ENCODE measurements around the gene ZSCAN20. TPM values are rescaled to one million over a fixed set of nuclear protein-coding genes. Genes with fewer than 3 reads are reported as not detected.

ZSCAN20 gene
- total and polyA plus RNA-seq, 7 donors: 0.75 to 4.9 (median 2.8) TPM

DNA sequence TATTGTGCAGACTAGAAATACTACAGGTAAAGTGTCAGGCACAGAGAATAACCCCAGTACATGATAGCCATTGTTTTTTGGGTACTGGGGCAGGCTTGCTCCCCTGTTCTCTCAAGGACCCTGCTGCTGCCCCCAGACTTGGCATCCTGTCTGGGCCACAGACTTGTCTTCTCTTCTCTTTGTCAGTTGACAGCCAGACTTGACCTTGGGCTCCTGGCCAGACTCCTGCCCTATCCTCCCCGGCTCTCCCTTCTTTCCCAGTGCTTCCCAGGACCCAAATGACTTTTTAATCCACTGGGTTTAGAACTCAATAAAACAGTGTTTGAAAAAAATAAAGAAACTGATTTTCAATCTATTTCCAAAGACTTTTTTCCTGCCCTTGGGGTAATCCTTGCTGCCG is 43.2 kb downstream of the ZSCAN20 start:
- WGBS, 3 donors: 51 to 58% (median 54%) methylated on average over 2 of the region's 2 CpGs
- DNase-seq: no peak
- no peaks in the 10 kb centered on the region for H3K4me1 ChIP-seq
- TF ChIP-seq, protein P1, sequence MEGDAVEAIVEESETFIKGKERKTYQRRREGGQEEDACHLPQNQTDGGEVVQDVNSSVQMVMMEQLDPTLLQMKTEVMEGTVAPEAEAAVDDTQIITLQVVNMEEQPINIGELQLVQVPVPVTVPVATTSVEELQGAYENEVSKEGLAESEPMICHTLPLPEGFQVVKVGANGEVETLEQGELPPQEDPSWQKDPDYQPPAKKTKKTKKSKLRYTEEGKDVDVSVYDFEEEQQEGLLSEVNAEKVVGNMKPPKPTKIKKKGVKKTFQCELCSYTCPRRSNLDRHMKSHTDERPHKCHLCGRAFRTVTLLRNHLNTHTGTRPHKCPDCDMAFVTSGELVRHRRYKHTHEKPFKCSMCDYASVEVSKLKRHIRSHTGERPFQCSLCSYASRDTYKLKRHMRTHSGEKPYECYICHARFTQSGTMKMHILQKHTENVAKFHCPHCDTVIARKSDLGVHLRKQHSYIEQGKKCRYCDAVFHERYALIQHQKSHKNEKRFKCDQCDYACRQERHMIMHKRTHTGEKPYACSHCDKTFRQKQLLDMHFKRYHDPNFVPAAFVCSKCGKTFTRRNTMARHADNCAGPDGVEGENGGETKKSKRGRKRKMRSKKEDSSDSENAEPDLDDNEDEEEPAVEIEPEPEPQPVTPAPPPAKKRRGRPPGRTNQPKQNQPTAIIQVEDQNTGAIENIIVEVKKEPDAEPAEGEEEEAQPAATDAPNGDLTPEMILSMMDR (IDR thresholded peaks at IDR 0.05): no peak
- no peak for ATAC-seq
- H3K27ac ChIP-seq: no peak overlapping the region
- no peaks in the 10 kb centered on the region for H3K36me3 ChIP-seq (ENCODE audit: insufficient read depth in 1 of 2, low read depth in 1 of 2)
- H3K9me3 ChIP-seq: no peaks in the 10 kb centered on the region
- no peak overlapping the region for H3K4me3 ChIP-seq
- intact Hi-C loops (cut with DNase I): no loop called here
- no peaks in the 10 kb centered on the region for H3K27me3 ChIP-seq (ENCODE audit: insufficient read depth in 3 of 3, low read length in 2 of 3)

GRCh38 chr1:33516428-33516827 is 44.0 kb downstream of the ZSCAN20 start:
- Histone ChIP-seq H3K27me3 (ENCODE audit: insufficient read depth in 3 of 3, low read length in 2 of 3) (no peaks in the 10 kb centered on the region), H3K4me1 (no peaks in the 10 kb centered on the region), H3K36me3 (ENCODE audit: insufficient read depth in 1 of 2, low read depth in 1 of 2) (no peaks in the 10 kb centered on the region), H3K9me3 (no peaks in the 10 kb centered on the region), H3K4me3 (no peak overlapping the region), H3K27ac (no peak overlapping the region)
- TF ChIP-seq, protein P1 (IDR thresholded peaks at IDR 0.05): no peak
- 90 to 95% (median 94%) methylated on average over 9 of the region's 9 CpGs for WGBS, 3 donors
- DNase-seq (no peak), ATAC-seq (no peak)
- intact Hi-C loops (cut with DNase I): no loop called here

DNA sequence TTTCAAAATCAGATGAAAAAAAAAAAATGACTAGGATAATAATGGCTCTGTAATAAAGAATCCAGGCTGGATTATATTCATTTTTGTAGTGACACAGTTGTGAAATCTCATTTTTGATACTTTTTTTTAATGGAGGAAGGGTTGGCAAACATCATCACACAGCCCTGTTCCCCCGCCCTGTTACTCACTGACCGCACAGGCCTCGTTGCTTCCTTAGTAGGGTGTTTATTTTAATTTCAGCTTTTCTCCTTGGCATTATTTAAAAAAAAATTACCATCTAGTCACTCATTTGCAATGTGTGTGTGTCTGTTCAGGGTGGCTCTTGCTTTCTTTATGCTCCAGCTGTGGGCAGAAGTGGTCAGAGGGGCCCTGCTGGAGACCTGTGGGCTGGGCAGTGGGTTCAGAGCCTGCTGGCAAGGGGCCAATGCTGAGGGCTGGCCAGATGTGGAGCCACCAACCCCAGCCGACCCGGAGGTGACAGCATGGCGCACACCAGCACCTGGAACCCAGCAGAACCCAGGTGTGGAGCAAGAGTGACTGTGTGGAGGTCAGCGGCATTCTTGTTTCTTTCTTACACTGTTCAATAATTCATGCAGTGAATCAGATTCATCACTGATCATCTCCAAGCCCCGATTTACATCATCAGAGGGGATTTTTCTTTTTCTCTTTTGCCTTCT is 44.6 kb downstream of the ZSCAN20 start:
- H3K4me1 ChIP-seq: no peaks in the 10 kb centered on the region

GRCh38 chr1:33517596-33518250 is 45.3 kb downstream of the ZSCAN20 start:
- DNase-seq (no peak), ATAC-seq (peak in 1 of 4 donors; percentile 31)
- Histone ChIP-seq H3K4me1 (no peaks in the 10 kb centered on the region), H3K27ac (no peak overlapping the region), H3K27me3 (ENCODE audit: insufficient read depth in 3 of 3, low read length in 2 of 3) (no peaks in the 10 kb centered on the region), H3K36me3 (ENCODE audit: insufficient read depth in 1 of 2, low read depth in 1 of 2) (no peaks in the 10 kb centered on the region), H3K9me3 (no peaks in the 10 kb centered on the region), H3K4me3 (no peak overlapping the region)
- intact Hi-C loops (cut with DNase I): no loop called here
- WGBS, 3 donors: 57 to 65% (median 58%) methylated on average over 12 of the region's 12 CpGs
- TF ChIP-seq, protein P1 (IDR thresholded peaks at IDR 0.05): no peak

More for the DNA sequence above, 44.6 kb downstream of the ZSCAN20 start:
- H3K36me3 ChIP-seq (ENCODE audit: insufficient read depth in 1 of 2, low read depth in 1 of 2): no peaks in the 10 kb centered on the region
- TF ChIP-seq, protein P1 (IDR thresholded peaks at IDR 0.05): no peak
- H3K27me3 ChIP-seq (ENCODE audit: insufficient read depth in 3 of 3, low read length in 2 of 3): no peaks in the 10 kb centered on the region
- ATAC-seq (no peak), DNase-seq (no peak)
- no peak overlapping the region for H3K4me3 ChIP-seq
- intact Hi-C loops (cut with DNase I): no loop called here
- H3K9me3 ChIP-seq: no peaks in the 10 kb centered on the region
- no peak overlapping the region for H3K27ac ChIP-seq
- 70 to 84% (median 80%) methylated on average over 8 of the region's 8 CpGs for WGBS, 3 donors

All from psoas muscle (tissue), 8 donors.